ENCODE data around the gene KLHL29. TPM values are rescaled to one million over a fixed set of nuclear protein-coding genes. Genes with fewer than 3 reads are reported as not detected.

Gene KLHL29
- polyA plus RNA-seq, 1 of the 3 experiments (the other 2 are of a cell fraction): 4.6 TPM

- Histone ChIP-seq H4K20me1 (ENCODE audit: insufficient read depth) (no peaks in the 10 kb centered on the region), H3K27me3 (ENCODE audit: insufficient read depth) (no peaks in the 10 kb centered on the region), H3K79me2 (ENCODE audit: insufficient read depth) (no peaks in the 10 kb centered on the region), H3K9me3 (no peaks in the 10 kb centered on the region), H3K9me2 (no peaks in the 10 kb centered on the region), H3K4me2 (no peak overlapping the region), H2AFZ (ENCODE audit: low read depth) (no peak overlapping the region), H3K27ac (ENCODE audit: low read depth in 2 of 2, low read length in 1 of 2) (no peak overlapping the region), H3K4me3 (ENCODE audit: low read depth in 2 of 2, low read length in 1 of 2) (no peak overlapping the region), H3K4me1 (ENCODE audit: control insufficient read depth in 1 of 2, insufficient read depth in 2 of 2, low read depth in 1 of 2, low read length in 1 of 2) (peaks cover 12 to 33% of the 10 kb centered on the region in 2 experiments; a peak in 3 of 4 replicates), H3K9ac (no peak overlapping the region), H3F3A (replicated peaks; ENCODE audit: insufficient read depth) (no peaks in the 10 kb centered on the region), H3K36me3 (replicated peaks in 1 of 2; ENCODE audit: control insufficient read depth in 1 of 2, insufficient read depth in 2 of 2, low read length in 1 of 2) (no peaks in the 10 kb centered on the region)
- POLR2A ChIA-PET: no interaction called here
- TF ChIP-seq FOXM1 (IDR thresholded peaks at IDR 0.05; ENCODE audit: low read depth) (no peak), ZBTB33 (IDR thresholded peaks at IDR 0.05; ENCODE audit: borderline replicate concordance, low read depth) (no peak), CHD2 (IDR thresholded peaks at IDR 0.05; ENCODE audit: low read length, partially characterized antibody) (no peak), RAD21 (IDR thresholded peaks at IDR 0.05; ENCODE audit: low read length) (no peak)
- 82% methylated on average over 5 of the region's 5 CpGs for WGBS (ENCODE audit: low lambda C conversion rate)
- DNase-seq: no peak
- CTCF ChIA-PET: interaction anchor here (2.1 to 3.5 kb wide), 5 partner anchors 10 to 88 kb away, joined by 6 to 20 read pairs (median 9); no protein-coding TSS in a partner anchor
Measured at GRCh38 chr2:23492337-23492675, 107.3 kb downstream of the KLHL29 start.

DNA sequence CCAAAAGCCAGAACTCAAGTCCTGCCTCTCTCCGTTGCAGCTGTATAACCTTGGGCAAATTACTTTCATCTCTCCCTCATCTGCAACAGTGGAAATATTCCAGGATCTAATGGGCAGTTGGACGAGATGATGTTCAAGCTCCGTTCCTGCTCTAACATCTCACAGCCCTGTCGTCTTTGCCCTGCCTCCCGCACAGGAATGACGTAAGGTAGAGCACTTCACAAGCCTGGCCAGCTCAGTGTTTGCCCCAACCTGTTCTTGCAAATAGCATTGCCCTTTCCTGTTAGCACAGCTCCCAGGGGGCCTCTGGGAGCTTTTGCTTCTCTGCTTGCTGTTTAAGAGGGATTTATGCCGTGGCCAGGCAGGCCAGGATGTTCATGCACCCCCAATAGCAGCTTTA lies 107.9 kb downstream of the KLHL29 start:
- no peak for DNase-seq
- H3K9me3 ChIP-seq: no peaks in the 10 kb centered on the region
- no peak overlapping the region for H3K4me3 ChIP-seq (ENCODE audit: low read depth in 2 of 2, low read length in 1 of 2)
- TF ChIP-seq SMC3 (IDR thresholded peaks at IDR 0.05; ENCODE audit: low read depth, low read length) (no peak), FOSL2 (IDR thresholded peaks at IDR 0.05; ENCODE audit: borderline replicate concordance, low read depth) (no peak), EP300 (IDR thresholded peaks at IDR 0.05; ENCODE audit: borderline replicate concordance in 1 of 2, low read depth in 1 of 2, low read length in 1 of 2) (no peak), RAD21 (IDR thresholded peaks at IDR 0.05; ENCODE audit: low read length) (no peak), NRF1 (IDR thresholded peaks at IDR 0.05; ENCODE audit: low read depth, low read length) (no peak), MAX (IDR thresholded peaks at IDR 0.05; ENCODE audit: low read depth) (no peak), NFIC (IDR thresholded peaks at IDR 0.05; ENCODE audit: borderline replicate concordance) (no peak), CHD2 (IDR thresholded peaks at IDR 0.05; ENCODE audit: low read length, partially characterized antibody) (no peak), RXRA (IDR thresholded peaks at IDR 0.05; ENCODE audit: borderline replicate concordance, low read depth) (no peak), GABPA (IDR thresholded peaks at IDR 0.05; ENCODE audit: low read depth) (no peak), RFX5 (IDR thresholded peaks at IDR 0.05; ENCODE audit: low read length) (no peak), MXI1 (IDR thresholded peaks at IDR 0.05; ENCODE audit: low read depth, low read length) (no peak), CTCF (IDR thresholded peaks at IDR 0.05) (no peak), TCF12 (IDR thresholded peaks at IDR 0.05) (no peak)
- no peaks in the 10 kb centered on the region for H3K79me2 ChIP-seq (ENCODE audit: insufficient read depth)
- WGBS (ENCODE audit: low lambda C conversion rate): 86% methylated on average over 7 of the region's 7 CpGs
- no peak overlapping the region for H3K4me2 ChIP-seq
- no peaks in the 10 kb centered on the region for H4K20me1 ChIP-seq (ENCODE audit: insufficient read depth)
- peak overlapping the region in 1 of 2 experiments; percentile 26; a peak in 1 of 4 replicates for H3K27ac ChIP-seq (ENCODE audit: low read depth in 2 of 2, low read length in 1 of 2)
- H2AFZ ChIP-seq (ENCODE audit: low read depth): no peak overlapping the region
- no peaks in the 10 kb centered on the region for H3K9me2 ChIP-seq
- H3K9ac ChIP-seq: no peak overlapping the region
- ChIA-PET POLR2A (interaction anchor here (0.5 kb wide), 1 partner anchor 35 kb away, joined by 3 read pairs; no protein-coding TSS in a partner anchor), CTCF (interaction anchor here (0.9 to 3.5 kb wide), 6 partner anchors 10 to 130 kb away, joined by 3 to 20 read pairs (median 9); no protein-coding TSS in a partner anchor)
- no peaks in the 10 kb centered on the region for H3K36me3 ChIP-seq (replicated peaks in 1 of 2; ENCODE audit: control insufficient read depth in 1 of 2, insufficient read depth in 2 of 2, low read length in 1 of 2)
- H3K4me1 ChIP-seq (ENCODE audit: control insufficient read depth in 1 of 2, insufficient read depth in 2 of 2, low read depth in 1 of 2, low read length in 1 of 2): peaks cover 18 to 33% of the 10 kb centered on the region in 2 experiments; a peak in 3 of 4 replicates
- no peaks in the 10 kb centered on the region for H3K27me3 ChIP-seq (ENCODE audit: insufficient read depth)
- H3F3A ChIP-seq (replicated peaks; ENCODE audit: insufficient read depth): no peaks in the 10 kb centered on the region

Measured in SK-N-SH (cell line).